GM19328 (cell line): ENCODE measurements around the gene ATG5.
"Not testable (repeated sequence)": the region's sequence is repeated elsewhere in the genome, so short reads cannot be mapped to it uniquely, and the experiment has no call there.

Source experiments
- ATAC-seq: cut with Tn5 transposase; IDR thresholded peaks from one replicate; pipeline ENCODE4 v1.9.1; 2021; ENCODE audit warnings: mild to moderate bottlenecking, moderate library complexity; ENCODE audit not compliant: unreplicated experiment

The ATG5 gene

DNA sequence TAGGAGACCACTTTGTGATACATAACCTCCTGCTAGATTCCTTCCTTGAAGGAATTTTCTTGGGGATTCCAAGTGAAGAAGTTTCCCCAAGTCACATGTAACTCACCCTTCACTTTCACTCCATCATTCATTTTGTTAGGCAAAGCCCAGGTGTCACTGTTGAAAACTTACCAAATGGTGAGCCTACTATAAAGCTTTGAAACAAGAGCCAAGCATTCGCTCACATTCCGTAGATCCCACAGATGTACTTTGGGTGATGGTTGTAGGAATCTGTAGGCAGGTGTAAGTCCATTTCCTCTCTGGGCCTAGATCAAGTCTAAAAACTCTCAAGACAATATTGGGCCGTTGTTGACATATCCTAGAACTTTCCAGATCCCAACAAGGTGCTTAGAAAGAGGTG, 165.4 kb downstream of the ATG5 start:
- ATAC-seq, result no peak

- no peak for ATAC-seq
These were observed 166.0 kb downstream of the ATG5 start for GRCh38 chr6:106159531-106159940.

DNA sequence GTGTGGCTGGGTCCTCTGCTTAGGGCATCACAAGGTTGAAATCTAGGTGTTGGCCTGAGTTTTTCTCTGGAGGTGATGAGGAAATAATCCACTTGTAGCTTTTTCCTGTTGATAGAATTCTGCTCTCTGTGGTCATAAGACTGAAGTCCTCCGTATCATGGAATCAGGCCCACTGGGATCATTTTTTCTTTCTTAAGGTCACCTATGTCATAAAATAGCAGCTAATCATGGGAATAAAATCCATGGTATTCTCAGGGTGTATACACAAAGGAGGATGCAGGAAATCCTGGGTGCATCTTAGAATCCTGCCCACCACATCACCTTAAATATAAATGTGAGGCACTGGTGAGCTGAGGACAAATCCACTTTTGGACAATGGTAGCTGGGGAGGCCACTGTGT, 166.7 kb downstream of the ATG5 start:
- ATAC-seq, result no peak

DNA sequence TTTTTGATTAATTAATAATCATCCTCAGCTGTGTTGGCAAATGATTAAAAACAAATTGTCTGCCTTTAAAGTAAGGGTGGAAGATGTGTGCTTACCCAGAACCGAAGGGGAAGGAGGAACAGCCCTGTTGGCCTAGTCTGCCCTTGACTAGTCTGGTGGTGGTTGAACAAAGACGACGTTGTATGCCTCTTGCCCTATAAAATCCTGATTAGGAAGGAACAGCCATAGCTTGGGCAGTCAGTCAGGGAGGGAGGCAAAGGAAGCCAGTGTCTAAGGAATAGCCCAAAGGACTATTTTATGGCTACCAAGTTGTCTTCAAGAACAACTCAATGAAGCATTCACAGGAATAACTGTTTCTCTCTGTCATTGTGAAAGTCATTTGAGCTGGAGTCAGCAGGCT, 168.7 kb downstream of the ATG5 start:
- no peak for ATAC-seq

DNA sequence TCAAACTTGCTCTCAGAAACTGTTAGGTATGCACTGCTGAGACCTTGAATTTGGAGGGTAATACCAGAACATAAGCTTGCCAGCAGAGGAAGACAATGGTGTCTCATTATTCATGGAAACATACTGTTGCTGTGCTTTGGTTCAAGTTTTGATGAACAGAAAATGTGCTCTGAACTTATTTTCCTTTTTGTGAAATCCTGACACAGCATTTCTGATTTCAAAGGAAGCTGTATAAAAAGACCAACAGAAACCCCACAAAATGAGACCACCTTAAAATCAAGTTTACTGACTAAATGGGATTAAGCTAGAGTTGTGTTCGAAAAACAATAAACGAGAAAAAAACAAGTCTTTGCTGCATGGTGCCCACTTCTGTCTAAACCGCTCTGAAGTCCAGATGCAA, 169.1 kb downstream of the ATG5 start:
- ATAC-seq, result no peak

- ATAC-seq, result no peak
These were observed 170.2 kb downstream of the ATG5 start for GRCh38 chr6:106155219-106155830.

DNA sequence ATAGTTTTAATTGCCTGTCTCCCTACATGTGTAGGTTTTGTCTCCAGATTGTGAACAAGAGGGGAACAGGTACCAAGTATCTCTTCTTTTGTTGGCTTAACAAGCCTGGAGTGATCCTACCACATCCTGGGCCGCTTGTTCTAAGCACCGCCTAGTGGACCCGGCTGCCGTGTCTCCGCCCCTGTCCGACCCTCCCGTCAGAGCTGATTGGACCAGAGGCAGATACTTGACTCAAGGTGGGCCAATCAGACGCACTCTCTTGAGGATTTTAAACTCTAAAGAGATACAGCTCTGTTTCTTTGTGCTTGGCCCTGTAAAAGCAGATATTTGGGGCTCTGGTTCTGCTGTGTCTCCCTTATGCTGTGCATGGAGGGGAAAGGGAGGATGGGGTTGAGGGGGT, 171.2 kb downstream of the ATG5 start:
- ATAC-seq, result no peak

DNA sequence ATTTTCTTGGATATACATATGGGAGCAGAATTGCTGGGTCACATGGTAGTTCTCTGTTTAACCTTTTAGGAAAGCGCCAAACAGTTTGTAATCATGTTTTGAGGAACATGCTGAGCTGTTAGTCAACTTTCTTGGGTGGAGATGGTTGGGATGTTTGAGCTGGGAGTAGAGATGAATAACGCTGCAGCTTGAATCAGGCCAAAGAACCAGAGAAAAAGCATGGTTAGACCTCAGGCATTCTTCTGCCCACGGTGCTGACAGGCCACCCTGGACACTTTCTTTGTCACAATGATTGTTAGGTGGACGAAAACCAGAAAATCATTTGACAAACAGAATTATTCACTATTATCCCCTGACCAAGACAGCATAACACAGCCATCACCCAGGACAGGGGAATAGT, 172.6 kb downstream of the ATG5 start:
- ATAC-seq, result no peak

DNA sequence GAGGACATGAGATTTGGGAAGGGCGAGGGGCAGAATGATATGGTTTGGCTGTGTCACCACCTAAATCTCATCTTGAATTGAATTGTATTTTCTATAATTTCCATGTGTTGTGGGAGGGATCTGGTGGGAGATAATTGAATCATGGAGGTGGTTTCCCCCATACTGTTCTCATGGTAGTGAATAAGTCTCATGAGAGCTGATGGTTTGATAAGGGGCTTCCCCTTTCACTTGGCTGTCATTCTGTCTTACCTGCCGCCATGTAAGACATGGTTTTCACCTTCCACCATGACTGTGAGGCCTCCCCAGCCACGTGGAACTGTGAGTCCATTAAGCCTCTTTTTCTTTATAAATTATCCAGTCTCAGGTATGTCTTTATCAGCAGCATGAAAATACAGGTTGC, 173.1 kb downstream of the ATG5 start:
- ATAC-seq, result not testable (repeated sequence)

DNA sequence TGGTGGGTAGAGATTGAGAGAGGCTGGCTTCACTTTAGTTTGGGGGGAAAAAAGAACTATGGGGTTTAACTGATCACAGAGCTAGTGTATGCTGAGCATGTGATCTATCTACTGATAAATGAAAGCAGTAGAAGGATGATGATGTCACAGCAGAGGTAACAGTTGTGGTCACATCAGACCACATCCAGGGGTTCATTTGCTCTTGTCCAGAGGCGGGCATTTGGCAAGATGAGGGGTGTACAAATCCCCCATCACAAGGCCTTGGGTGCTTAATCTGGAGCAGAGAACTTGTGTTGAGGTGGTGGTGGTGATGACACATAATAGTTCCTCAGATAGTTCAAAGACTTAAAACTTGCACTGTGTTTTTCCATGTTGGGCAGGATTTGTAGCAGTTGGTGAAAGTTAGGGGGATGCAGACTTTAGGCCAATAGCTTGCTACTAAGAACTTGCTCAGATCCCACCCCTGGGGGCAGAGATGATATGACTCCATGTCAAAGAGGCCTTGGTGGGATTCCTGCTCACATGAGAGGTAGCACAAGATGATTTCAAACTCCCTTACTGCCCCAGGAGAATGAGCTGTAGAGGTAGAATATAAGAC, 176.0 kb downstream of the ATG5 start:
- no peak for ATAC-seq

GRCh38 chr6:106147476-106147875, 178.1 kb downstream of the ATG5 start:
- no peak for ATAC-seq

DNA sequence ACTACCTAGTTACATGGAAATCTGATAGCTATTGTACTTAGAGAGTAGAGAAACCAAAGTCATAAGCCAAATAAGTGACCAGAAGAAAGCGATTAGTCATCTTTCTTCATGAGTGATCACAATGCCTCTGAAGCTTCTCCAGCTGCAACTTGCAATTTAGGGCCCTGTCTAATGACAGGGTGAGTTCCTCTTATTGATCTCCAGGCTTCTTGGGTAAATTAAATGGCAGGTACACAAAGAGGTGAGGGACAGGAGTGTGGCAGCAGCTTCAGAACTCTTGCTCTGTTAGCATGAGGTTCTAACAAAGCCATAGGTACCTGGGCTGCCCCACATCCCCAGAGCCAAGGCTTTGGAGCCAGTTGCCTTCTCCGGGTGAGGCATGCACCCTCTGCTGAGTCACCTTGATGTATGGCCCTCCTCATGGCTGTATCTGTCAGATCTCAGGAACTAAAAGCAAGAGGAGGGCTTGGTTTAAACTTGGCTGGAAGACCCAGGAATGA, 178.7 kb downstream of the ATG5 start:
- ATAC-seq, result no peak

- ATAC-seq, result no peak
These were observed 179.8 kb downstream of the ATG5 start for GRCh38 chr6:106145741-106146227.

GRCh38 chr6:106145144-106145543, 180.4 kb downstream of the ATG5 start:
- ATAC-seq, result no peak

- ATAC-seq, result no peak
These were observed 181.9 kb downstream of the ATG5 start for GRCh38 chr6:106143665-106144064.

DNA sequence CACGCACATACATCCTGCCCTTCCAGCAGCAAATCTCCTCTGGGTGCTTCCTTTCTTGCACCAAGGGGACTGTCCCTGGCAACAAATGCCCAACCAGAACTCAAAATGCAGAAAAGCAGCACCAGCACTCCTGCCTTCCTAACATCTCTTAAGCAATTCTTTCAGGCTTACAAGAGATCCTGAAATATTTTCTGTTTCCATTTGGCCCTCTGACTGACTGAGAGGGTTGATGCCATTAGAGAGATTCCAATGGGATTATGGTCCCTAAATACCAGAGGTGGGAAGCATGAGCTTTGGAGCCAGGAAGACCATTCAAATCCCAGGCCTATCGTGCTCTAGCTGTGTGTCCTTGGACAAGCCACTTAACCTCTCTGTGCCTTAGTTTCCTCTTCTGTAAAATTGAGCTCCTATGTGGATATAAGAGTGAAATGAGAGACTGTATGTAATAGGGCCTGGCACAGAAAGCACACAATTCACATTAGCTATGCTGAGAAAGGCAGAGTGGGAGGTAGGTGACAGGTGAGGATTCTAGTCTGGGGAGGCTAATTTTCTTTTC, 182.6 kb downstream of the ATG5 start:
- no peak for ATAC-seq

DNA sequence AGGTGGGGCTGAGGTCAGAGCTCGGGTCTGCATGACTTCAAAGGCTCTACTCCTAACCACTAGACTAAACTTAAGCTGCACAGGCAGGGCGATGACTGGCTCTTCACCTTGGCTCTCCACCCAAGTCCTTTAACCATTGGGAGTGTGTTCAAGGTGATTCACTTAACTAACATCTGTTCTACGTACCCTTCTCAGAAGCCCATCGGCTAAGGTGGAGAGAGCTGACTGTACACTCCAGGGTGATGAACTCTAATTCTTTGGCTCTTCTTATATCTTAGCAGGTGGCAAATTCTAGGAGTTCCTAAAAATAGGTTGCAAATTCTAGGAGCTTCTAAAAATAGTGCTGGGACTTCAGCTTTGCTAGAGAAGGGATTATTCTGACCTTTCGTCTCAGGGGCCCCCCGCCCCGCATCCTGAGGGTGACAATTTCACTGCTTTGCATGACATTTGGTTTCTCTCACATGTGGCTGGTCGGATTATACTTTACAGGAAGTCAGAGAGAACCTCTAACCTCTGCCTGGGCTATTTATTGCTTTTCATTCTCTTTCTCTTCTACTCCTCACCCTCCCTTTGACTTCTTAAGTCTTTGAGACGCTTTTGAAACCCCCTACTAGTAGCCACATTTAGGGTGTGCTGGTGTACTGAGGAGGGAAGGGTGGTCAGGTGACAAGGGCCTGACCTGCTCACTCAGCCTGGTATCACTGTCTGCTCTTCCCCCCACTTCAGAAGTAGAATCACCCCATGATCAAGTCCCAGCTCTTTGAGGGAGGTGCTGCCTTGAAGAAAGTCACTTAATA, 183.9 kb downstream of the ATG5 start:
- peak; percentile 82 for ATAC-seq

- no peak for ATAC-seq
These were observed 187.4 kb downstream of the ATG5 start for GRCh38 chr6:106138151-106138550.

DNA sequence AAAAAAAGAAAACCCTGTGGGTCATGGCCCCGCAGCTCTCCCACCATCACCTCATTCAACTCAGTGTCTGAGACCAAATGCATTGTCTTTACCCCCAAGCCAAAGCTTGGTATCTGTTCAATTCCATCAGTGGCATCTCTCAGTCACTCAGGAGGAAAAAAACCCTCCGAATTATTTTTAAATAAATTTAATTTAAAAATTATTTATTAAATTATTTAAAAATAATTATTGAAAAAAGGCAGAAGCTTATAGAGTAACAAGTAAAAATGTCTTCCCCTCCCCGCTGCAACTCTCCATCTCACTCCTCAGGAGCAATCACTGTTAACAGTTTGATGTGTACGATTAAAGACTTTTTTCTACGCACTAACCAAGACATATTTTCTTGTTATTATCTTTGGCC, 188.7 kb downstream of the ATG5 start:
- ATAC-seq, result no peak

- no peak for ATAC-seq
These were observed 189.5 kb downstream of the ATG5 start for GRCh38 chr6:106135911-106136571.
